Hematopoietic multipotent progenitor cell (in vitro differentiated cells): ENCODE data around the gene ANKRD36C. TPM values are rescaled to one million over a fixed set of nuclear protein-coding genes. Genes with fewer than 3 reads are reported as not detected.
"Not testable (repeated sequence)": the region's sequence is repeated elsewhere in the genome, so short reads cannot be mapped to it uniquely, and the experiment has no call there.

Source experiments
- DNase-seq, 3 donors: peaks; one replicate each; pipeline ENCODE4 v3.0.0-alpha.2; 2011 to 2015; ENCODE audit warnings: low read depth in 2 of 3, low spot score in 2 of 3
- total RNA-seq: library from RNA; depleted of rRNA; stranded (reverse); fragments of >200 nt; gene quantifications from one replicate; pipeline ENCODE4 v1.2.3, GENCODE V29; 2012

The ANKRD36C gene
- total RNA-seq, 1 donor = 54.1 TPM

DNA sequence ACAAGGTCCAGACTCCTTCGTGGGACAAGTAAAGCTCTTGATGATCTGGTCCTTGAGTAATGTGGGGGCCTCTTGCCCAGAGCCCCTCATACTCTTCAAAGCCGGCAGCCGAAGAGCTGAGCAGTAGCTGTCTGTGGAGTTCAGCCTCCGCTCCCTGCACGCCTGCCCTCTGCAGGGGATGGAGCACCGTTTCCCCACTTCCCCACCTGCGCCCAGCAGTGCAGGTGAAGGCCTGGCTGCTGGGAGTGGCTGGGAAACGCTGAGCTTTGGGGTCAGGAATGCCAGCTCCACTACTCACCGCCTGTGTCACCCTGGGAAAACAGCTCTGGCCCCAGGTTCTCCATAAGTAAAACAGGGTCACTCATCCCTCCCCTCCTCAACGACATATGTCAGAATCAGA is 18.2 kb upstream of the ANKRD36C start:
- DNase-seq = peak in 1 of 3 donors; percentile 10

DNA sequence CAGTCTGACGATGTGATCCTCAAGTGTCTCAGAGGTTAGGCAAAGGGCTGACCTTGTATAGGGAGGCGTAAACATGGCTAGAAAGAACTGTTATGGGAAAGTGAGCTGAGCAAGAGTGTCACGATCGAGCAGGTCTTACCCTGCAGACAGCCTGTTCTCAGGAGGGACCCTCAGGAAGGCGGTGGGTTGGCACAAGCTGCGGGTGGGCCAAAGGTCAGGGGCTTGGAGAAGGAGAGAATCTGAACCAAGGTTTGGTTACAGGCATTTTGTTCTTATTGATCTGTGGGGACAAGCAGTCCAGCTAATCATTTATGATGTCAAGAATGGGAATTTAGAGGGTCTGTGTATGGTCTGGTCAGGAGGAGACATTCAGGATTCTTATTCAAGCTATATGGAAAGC is 16.4 kb upstream of the ANKRD36C start:
- not testable (repeated sequence) for DNase-seq

DNA sequence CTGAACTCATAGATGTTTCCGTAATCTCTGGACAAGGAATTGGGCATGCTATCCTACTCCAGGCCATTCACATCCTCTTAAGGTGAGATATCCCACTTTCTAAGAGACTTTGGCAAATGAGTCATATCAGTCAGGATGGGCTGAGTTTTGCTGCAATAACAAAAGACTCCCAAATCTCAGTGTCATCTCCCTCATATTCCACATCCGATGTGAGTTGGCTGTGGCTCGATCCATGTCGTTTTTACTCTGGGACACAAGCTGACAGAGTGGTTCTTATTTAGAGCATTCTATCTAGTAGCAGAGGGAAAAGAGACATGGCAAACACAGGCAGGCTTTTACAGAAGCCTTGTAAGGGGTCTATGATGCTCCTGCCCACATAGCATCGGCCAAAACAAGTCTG is 14.6 kb upstream of the ANKRD36C start:
- not testable (repeated sequence) for DNase-seq

DNA sequence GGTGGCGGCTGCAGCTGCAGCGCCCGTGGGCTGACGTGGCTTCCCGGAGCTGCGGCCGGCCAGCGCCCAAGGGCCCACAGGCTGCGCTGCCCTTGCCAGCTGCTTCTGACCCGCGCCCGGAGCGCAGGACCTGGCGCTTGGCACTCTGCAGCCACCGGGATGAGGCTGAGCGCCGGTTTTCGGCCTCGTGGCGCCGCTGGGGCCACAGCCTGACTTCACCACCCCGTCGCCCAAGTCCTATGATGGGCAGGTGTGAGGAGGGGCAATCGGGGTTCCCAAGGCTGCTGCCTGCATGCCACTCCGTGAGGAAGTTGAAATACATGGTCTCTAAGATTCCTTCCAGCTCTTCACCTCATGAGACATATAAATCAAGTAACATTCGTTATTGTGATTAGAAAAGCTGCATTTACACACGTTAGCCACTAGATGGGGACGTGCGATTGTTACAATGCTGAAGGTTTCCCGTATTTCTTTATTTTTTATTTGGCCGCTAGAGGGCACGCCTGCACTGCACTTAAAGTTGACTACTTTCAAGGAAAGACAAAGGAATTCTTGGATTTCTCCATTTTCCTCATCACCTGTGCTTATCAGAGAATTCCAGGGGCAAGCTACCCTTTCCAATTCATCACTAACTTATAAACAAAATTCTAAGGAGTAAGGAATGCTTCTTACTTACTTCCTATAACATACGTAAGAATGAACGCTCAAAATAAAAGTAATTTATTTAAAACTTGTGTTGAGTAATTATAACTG is 1.1 kb upstream of the ANKRD36C start:
- DNase-seq = peak in 2 of 3 donors; percentile 33 to 60

DNA sequence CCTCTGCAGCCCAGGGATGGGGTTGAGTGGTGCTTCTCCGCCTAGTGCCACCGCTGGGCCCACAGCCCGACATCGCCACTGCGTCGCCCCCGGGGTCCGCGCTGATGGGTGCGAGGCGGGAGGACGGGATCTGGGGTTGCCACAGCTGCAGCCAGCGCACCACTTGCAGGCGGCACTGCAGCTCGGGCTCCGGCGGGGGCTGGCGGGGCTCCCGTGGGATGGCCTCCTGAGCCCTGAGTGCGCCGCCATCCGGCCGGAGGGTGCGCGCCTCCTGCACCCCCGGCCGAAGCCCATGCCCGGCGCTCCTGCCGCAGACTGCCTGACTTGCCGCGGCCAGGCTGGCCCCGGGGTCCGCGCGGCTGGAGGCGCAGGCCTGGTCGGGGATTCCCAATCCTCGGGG is 478 bp upstream of the ANKRD36C start:
- not testable (repeated sequence) for DNase-seq

DNA sequence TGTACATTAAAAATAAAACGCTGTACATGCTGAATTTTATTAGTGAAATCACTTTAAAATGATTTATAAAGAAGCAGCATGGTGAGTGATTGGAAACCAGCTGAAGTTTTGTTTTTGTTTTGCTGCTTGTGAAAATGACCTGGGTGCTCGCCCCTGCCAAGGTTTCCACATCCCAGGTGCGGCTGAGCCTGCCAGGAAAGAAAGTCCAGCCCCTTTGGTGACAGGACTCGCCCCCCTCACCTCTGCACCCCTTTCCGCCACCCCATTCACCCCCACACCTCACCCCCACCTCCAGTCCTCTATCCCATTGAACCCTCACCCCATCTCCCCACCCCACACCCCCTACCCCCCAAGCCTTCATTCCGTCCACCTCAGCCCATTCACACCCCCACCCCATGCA is 740 bp downstream of the ANKRD36C start:
- DNase-seq = not testable (repeated sequence)

DNA sequence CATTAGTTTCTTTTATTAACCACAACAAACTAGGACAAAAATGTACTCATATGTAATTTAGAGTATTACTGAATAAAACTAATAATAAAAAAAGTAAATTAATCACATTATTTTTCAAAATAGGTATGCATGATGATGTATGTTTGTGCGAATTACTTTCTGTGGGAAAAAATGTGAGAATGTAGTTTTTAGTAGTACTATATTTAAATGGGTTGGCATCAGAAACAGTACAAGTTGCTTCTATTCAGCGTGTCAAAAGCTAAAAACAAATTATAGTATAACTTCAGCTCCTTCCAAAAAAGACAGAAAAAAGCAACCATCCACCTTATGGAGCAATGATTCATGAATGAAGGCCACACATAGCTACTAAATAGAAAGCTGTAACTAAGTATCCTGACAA is 40.0 kb downstream of the ANKRD36C start:
- DNase-seq = not testable (repeated sequence)

DNA sequence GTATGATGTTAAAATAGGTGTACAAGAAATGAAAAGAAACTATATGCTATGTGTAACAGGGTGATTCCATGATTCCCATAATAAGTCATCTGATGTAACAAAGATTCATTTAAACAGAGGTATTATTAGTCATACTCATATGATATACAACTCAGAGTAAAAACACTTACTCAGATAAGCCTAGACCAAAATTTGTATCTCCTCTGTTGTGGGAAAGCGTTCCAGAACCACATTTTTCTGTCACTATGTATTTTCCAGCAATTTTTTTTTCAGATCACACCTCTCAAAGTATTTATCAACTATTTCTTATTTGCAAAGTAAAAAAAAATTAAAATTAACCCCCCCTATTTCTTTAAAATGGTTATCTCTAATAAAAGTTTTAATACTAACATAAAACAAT is 43.6 kb downstream of the ANKRD36C start:
- not testable (repeated sequence) for DNase-seq

DNA sequence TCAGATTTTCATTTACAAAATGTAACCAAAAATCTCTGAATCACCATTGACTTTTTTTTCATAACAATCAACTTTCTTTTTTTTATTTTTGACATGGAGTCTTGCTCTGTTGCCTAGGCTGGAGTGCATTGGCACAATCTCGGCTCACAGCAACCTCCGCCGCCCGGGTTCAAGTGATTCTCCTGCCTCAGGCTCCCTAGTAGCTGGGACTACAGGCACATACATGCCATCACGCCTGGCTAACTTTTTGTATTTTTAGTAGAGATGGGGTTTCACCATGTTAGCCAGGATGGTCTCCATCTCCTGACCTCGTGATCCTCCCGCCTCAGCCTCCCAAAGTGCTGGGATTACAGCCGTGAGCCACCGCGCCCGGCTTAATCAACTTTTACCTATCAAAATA is 51.7 kb downstream of the ANKRD36C start:
- DNase-seq = not testable (repeated sequence)

DNA sequence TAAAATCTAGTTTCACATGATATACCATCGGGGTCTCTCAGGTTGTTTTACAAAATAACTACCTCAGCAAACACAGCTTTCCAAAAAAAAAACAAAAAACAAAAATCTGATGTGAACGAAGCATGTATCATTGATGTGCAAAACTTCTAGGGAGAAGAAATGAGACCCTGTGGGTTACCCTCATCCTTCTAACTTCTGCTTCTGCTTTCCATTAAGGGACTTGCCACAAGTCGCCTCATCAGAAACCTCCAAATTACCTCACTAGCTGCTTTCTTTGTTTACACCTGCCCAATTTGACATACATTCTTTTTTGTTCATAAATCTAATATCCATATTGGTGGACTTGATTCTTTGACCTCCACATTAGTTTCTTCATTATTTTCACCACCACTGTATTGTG is 60.9 kb downstream of the ANKRD36C start:
- peak in 1 of 3 donors; percentile 0 for DNase-seq

DNA sequence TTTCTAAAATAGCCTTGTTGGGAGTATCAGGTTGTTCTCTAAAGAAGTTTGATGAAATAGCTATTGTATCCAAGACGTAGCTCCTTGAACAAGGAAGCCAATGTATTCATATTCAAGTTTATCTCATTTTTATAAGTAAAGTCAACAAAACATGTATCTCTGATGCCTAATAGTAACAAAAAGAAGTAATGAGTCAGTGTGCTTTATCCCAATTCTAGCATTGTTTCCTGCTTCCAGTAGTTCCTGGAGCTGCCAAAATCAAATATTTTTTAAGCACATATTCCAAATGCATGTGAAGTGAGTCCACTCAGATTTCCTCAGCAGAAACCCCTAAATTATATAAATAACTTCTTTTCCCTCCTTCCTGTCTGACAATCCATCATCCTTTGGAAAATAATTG is 74.6 kb downstream of the ANKRD36C start:
- not testable (repeated sequence) for DNase-seq

DNA sequence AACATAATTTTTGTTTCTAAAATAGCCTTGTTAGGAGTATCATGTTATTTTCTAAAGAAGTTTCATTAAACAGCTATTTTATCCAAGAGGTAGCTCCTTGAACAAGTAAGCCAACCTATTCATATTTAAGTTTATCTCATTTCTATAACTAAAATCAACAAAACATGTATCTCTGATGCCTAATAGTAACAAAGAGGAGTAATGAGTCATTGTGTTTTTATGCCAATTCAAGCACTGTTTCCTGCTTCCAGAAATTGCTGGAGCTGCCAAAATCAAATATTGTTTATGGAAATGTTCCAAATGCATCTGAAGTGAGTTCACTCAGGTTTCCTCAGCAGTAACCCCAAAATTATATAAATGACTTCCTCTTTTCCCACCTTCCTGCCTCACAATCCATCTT is 76.5 kb downstream of the ANKRD36C start:
- not testable (repeated sequence) for DNase-seq

DNA sequence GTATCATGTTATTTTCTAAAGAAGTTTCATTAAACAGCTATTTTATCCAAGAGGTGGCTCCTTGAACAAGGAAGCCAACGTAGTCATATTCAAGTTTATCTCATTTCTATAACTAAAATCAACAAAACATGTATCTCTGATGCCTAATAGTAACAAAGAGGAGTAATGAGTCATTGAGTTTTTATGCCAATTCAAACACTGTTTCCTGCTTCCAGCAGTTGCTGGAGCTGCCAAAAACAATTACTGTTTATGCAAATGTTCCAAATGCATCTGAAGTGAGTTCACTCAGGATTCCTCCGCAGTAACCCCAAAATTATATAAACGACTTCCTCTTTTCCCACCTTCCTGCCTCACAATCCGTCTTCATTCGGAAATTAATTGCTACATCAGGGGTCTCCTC is 80.2 kb downstream of the ANKRD36C start:
- DNase-seq = not testable (repeated sequence)

DNA sequence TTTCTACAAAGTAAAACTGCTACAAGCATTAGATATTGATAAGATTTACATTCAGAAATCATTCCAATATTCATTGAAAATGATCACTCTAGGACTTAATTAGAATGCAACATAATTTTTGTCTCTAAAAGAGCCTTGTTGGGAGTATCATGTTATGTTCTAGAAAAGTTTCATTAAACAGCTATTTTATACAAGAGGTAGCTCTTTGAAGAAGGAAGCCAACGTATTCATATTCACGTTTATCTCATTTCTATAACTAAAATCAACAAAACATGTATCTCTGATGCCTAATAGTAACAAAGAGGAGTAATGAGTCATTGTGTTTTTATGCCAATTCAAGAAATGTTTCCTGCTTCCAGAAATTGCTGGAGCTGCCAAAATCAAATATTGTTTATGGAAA is 97.2 kb downstream of the ANKRD36C start:
- DNase-seq = not testable (repeated sequence)

DNA sequence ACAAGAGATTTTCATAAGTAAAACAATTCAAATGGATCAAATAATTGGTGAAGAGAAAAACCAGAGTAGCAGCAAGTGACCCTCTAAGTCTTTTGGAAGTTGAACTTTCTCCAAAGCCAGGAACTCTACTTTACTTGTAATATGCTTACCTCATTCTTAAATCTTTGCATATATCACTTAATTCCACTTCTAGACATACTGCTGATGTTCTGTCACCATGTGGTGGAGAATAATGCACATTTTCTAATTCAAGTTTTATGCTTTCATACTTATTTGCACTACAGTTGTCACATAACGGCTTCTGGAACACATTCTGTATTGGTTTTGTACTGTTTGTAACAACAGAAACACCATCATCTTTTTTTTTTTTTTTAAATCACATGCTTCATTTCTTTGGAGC is 123.7 kb downstream of the ANKRD36C start:
- DNase-seq = not testable (repeated sequence)

DNA sequence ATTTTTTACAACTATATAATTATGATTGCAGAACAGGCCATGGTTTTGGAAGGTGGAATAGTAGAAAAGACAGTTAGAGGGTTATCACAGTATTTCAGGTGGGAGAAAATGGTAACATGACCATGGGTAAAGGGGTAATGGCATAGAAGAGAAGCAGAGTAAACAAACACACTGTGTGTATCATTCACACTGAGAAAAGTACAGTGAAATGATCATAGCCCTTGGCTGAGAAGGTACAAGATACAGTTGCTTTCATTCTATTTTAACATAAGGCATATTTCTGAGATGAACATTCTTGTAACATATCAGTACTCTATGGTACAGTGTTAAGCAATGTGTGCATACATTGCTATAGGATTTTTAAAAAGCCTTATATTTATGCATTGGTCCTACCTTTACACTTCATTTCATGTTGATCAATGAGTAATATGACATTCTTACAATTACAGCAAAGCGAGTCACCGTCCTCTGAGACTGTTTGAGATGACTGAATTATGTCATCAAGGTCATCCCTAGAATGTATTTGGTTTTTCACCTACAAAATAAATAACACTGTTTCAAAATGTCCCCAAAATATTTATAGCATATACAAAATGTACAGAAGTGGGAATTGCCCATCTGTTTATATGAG is 124.5 kb downstream of the ANKRD36C start:
- not testable (repeated sequence) for DNase-seq

DNA sequence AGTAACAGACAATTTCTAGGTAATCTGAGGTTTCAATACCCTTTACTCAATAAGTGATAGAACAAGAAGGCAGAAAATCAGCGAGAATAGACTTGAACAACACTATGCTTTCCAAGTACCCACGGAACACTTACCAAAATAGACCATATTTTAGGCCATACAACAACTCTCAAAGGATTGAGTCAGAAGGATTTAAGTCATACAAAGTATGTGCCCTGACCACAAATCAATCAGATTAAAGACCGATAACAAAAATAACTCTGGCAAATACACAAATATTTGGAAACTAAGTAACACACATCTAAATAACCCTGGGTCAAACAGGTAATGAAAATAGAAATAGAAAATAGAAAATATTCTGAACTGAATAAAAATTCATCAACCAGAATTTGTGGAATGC is 129.5 kb downstream of the ANKRD36C start:
- DNase-seq = not testable (repeated sequence)

DNA sequence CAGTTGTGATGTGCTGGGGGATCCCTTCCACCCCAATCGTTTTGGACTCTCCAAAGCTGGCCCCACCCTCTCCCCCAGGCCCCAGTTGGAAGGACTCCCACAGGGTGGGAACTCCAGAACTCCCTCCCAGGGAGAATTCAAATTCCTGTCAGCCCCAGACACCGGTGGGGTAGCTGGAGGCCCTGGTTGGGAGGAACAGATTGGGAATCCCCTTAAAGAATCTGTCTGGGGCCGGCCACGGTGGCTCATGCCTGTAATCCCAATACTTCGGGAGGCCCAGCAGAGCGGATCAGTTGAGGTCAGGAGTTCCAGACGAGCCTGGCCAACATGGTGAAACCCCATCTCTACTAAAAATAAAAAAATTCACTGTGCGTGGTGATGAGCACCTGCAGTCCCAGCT is 155.5 kb downstream of the ANKRD36C start:
- DNase-seq = no peak

DNA sequence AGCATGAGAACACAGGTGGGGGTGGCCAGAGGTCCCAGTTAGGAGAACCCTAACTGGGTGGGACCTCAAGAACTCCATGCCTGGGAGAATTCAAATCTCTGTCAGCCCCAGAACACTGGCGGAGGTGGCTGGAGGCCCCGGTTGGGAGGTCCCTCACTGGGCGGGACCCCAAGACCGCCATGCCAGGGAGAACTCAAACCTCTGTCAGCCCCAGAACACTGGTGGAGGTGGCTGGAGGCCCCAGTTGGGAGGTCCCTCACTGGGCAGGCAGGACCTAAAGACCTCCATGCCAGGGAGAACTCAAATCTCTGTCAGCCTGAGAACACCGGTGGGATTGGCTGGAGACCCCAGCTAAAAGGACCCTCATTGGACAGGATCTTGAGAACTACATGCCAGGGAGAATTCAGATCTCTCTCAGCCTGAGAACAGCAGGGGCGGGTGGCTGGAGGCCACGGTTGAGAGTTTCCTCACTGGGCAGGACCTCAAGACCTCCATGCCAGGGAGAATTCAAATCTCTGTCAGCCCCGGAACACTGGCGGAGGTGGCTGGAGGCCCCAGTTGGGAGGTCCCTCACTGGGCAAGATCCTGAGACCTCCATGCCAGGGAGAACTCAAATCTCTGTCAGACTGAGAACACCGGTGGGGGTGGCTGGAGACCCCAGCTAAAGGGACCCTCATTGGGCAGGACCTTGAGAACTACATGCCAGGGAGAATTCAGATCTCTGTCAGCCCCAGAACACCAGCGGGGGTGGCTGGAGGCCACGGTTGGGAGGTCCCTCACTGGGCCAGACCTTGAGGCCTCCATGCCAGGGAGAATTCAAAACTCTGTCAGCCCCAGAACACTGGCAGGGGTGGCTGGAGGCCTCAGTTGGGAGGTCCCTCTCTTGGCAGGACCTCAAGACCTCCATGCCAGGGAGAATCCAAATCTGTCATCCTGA is 157.3 kb downstream of the ANKRD36C start:
- DNase-seq = not testable (repeated sequence)

DNA sequence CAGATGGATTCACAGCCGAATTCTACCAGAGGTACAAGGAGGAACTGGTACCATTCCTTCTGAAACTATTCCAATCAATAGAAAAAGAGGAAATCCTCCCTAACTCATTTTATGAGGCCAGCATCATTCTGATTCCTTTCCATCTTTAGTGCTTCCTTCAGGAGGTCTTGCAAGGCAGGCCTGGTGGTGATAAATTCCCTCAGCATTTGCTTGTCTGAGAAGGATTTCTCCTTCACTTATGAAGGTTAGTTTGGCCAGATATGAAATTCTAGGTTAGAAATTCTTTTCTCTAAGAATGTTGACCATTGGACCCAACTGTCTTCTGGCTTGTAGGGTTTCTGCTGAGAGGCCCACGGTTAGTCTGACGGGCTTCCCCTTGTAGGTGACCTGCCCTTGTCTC is 167.4 kb downstream of the ANKRD36C start:
- not testable (repeated sequence) for DNase-seq

DNA sequence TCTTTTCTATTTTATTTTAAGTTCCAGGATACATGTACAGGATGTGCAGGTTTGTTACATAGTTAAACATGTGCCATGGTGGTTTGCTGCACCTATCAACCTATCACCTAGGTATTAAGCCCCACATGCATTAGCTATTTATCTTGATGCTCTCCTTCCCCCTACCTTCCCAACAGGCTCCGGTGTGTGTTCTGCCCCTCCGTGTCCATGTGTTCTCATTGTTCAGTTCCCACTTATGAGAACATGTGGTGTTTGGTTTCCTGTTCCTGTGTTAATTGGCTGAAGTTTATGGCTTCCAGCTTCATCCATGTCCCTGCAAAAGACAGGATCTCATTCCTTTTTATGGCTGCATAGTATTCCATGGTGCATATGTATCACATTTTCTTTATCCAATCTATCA is 174.1 kb downstream of the ANKRD36C start:
- not testable (repeated sequence) for DNase-seq
